SU-DHL-6 (cell line): Measurements from ENCODE around the gene TMEM131.

ENCODE experiments used
- EZH2phosphoT487 ChIP-seq: fragments of 200-600 bp; sonication (generic), shearing (Covaris generic); conservative IDR thresholded peaks from 2 replicates; pipeline ENCODE4 v1.6.1; 2018; ENCODE audit warnings: mild to moderate bottlenecking, antibody characterized with exemption, low read length, moderate library complexity, mixed read lengths
- TF ChIP-seq, protein P1 (sequence below): fragments of 200-600 bp; sonication (generic); IDR thresholded peaks from one replicate; pipeline ENCODE4 v1.5.1; 2017; ENCODE audit warnings: antibody characterized with exemption, mild to moderate bottlenecking, low read length, moderate library complexity; ENCODE audit not compliant: insufficient read depth, poor library complexity, severe bottlenecking

DNA sequence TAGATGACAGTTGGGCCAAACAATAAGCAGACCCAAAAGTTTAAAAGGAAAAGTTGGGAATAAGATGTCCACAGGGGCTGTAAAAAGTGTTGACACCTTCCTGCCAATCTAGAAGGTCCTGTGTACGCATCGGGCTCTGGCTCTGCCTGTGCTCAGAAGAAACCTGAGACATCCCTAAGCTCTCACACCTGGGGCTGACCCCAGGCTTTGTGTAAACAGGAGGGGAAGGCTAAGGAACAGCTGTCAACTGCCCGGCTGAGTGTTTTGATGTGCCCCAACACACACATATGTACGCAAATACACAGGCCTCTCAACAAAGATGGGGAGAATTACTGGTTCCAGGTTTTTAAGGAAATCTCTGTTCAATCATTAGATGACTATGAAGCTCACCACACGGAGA is 59.5 kb downstream of the TMEM131 start:
- TF ChIP-seq, protein P1, sequence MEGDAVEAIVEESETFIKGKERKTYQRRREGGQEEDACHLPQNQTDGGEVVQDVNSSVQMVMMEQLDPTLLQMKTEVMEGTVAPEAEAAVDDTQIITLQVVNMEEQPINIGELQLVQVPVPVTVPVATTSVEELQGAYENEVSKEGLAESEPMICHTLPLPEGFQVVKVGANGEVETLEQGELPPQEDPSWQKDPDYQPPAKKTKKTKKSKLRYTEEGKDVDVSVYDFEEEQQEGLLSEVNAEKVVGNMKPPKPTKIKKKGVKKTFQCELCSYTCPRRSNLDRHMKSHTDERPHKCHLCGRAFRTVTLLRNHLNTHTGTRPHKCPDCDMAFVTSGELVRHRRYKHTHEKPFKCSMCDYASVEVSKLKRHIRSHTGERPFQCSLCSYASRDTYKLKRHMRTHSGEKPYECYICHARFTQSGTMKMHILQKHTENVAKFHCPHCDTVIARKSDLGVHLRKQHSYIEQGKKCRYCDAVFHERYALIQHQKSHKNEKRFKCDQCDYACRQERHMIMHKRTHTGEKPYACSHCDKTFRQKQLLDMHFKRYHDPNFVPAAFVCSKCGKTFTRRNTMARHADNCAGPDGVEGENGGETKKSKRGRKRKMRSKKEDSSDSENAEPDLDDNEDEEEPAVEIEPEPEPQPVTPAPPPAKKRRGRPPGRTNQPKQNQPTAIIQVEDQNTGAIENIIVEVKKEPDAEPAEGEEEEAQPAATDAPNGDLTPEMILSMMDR: no peak
- TF ChIP-seq EZH2phosphoT487: no peak
